ENCODE measurements around the gene RETN.
A peak's percentile ranks its signal among the peaks of the same experiment; 100 is the strongest.

- TF ChIP-seq CTCF (IDR thresholded peaks at IDR 0.05) (no peak), POLR2A (IDR thresholded peaks at IDR 0.05) (peak; percentile 35), POLR2AphosphoS5 (IDR thresholded peaks at IDR 0.05) (peak; percentile 85 to 97 (median 87))
Observed at GRCh38 chr19:7629347-7630054, 39.3 kb upstream of the RETN start, which contains the start of the genes PET100 and XAB2.

All from breast epithelium (tissue), 3 donors.